Fibroblast of lung (primary cell): ENCODE results near the gene TUBB1.

Experiments used
- EZH2 ChIP-seq: IDR thresholded peaks from 2 replicates; pipeline ENCODE4 v1.5.1; 2012; ENCODE audit warnings: low read length, control low read depth, mild to moderate bottlenecking; ENCODE audit errors: missing control alignments
- TF ChIP-seq, protein P1 (sequence below), 2 donors: IDR thresholded peaks in 1 of 2; conservative IDR thresholded peaks in 1 of 2; 1 replicate in 1 of 2; 2 replicates in 1 of 2; pipeline ENCODE4 v1.5.1; 2011 to 2012; ENCODE audit warnings: low read length in 2 of 2, control low read depth in 1 of 2, inconsistent platforms in 1 of 2, low read depth in 1 of 2, mild to moderate bottlenecking in 1 of 2

DNA sequence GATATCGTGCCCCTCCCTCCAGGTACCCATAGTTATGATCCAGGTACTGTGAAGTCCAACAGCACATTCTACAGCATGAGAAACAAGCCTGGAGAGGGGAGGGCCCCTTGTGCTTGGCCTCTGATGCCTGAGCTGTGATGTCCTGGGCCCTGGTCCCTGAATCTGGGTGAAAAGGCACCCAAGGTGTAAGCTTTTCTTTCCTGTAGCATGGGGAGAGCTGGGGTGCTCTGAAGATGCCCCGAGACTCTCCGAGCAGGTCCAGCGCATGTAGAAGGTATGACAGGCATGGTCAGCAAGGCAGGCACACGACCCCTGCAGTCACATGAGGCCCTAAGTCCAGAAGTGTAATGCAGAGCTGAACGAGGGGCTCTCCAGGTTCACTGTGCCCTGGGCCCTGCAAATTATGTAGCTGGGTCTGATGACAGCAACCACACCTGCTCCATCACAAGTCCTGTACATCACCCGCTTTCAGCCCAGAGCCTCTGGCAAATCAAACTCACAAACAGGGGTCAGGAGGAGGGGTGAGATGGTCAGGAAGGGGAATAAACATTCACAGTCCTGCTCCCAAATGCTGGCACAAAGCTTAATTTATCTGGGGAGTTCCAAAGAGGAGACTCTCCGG lies 10.4 kb upstream of the TUBB1 start:
- TF ChIP-seq, protein P1, sequence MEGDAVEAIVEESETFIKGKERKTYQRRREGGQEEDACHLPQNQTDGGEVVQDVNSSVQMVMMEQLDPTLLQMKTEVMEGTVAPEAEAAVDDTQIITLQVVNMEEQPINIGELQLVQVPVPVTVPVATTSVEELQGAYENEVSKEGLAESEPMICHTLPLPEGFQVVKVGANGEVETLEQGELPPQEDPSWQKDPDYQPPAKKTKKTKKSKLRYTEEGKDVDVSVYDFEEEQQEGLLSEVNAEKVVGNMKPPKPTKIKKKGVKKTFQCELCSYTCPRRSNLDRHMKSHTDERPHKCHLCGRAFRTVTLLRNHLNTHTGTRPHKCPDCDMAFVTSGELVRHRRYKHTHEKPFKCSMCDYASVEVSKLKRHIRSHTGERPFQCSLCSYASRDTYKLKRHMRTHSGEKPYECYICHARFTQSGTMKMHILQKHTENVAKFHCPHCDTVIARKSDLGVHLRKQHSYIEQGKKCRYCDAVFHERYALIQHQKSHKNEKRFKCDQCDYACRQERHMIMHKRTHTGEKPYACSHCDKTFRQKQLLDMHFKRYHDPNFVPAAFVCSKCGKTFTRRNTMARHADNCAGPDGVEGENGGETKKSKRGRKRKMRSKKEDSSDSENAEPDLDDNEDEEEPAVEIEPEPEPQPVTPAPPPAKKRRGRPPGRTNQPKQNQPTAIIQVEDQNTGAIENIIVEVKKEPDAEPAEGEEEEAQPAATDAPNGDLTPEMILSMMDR (conservative IDR thresholded peaks at IDR 0.05 in 1 of 2, IDR thresholded peaks at IDR 0.05 in 1 of 2; ENCODE audit: low read depth in 1 of 2, low read length in 2 of 2) = no peak
- TF ChIP-seq EZH2 = no peak
